IMR-90 (cell line): ENCODE measurements around the gene MAML3. TPM values are rescaled to one million over a fixed set of nuclear protein-coding genes. Genes with fewer than 3 reads are reported as not detected.

ENCODE experiments used
- ATAC-seq: fragments of 200-7000 bp; cut with Tn5 transposase; 2 replicates; pipeline ENCODE4 v1.9.1; 2020; ENCODE audit warnings: low read depth, mild to moderate bottlenecking, moderate library complexity
- BruUV-seq: library from RNA; stranded (reverse); fragments of 400-500 nt; replicated peaks from 2 replicates; lab custom pipeline; 2021; lab: Mats Ljungman, UMichigan
- CTCF ChIA-PET: fragments of 300-600 bp; formaldehyde crosslinking; extraction: SDS; loops from one replicate; lab custom pipeline; 2021; ENCODE audit warnings: antibody characterized with exemption; lab: Yijun Ruan, JAX
- POLR2A ChIA-PET: fragments of 300-600 bp; sonication (Branson Sonifier 250); formaldehyde crosslinking; loops from one replicate; lab custom pipeline; 2022; ENCODE audit warnings: antibody characterized with exemption; ENCODE audit not compliant: unreplicated experiment; lab: Charles Lee
- DNase-seq: peaks from one replicate; pipeline ENCODE4 v3.0.0; 2013
- H2AFZ ChIP-seq: replicated peaks from 2 replicates; pipeline ENCODE3; 2013; ENCODE audit warnings: low read length, mild to moderate bottlenecking; ENCODE audit not compliant: poor library complexity
- H2AK5ac ChIP-seq: 2 replicates; pipeline ENCODE4 v1.6.1; 2013; ENCODE audit warnings: low read depth, low read length, inconsistent platforms
- H2AK9ac ChIP-seq: replicated peaks from 2 replicates; pipeline ENCODE3; 2013; ENCODE audit warnings: mild to moderate bottlenecking, low read depth, low read length, moderate library complexity; ENCODE audit not compliant: poor library complexity
- H2BK120ac ChIP-seq: 2 replicates; pipeline ENCODE4 v1.6.1; 2013; ENCODE audit warnings: low read depth, low read length, inconsistent platforms
- H2BK15ac ChIP-seq: 3 replicates; pipeline ENCODE4 v1.6.1; 2013; ENCODE audit warnings: low read depth, low read length, inconsistent platforms
- H2BK20ac ChIP-seq: 2 replicates; pipeline ENCODE4 v1.6.1; 2013; ENCODE audit warnings: low read depth, mild to moderate bottlenecking, inconsistent platforms, low read length, moderate library complexity
- H2BK5ac ChIP-seq: 2 replicates; pipeline ENCODE4 v1.6.1; 2013; ENCODE audit warnings: mild to moderate bottlenecking, low read depth, low read length, inconsistent platforms; ENCODE audit not compliant: poor library complexity, severe bottlenecking
- H3K14ac ChIP-seq: replicated peaks from 2 replicates; pipeline ENCODE4 v1.6.1; 2013; ENCODE audit warnings: low read depth, low read length, inconsistent platforms
- H3K18ac ChIP-seq: 2 replicates; pipeline ENCODE4 v1.6.1; 2013; ENCODE audit warnings: low read depth, low read length, control low read depth
- H3K23ac ChIP-seq: 2 replicates; pipeline ENCODE4 v1.6.1; 2013; ENCODE audit warnings: low read depth, low read length, inconsistent platforms
- H3K27ac ChIP-seq: 2 replicates; pipeline ENCODE4 v1.5.1; 2013; ENCODE audit warnings: mild to moderate bottlenecking, control low read depth, low read length; ENCODE audit not compliant: insufficient read depth
- H3K27me3 ChIP-seq: 2 replicates; pipeline ENCODE4 v1.6.1; 2013; ENCODE audit warnings: low read length; ENCODE audit not compliant: control insufficient read depth, insufficient read depth
- H3K36me3 ChIP-seq: 2 replicates; pipeline ENCODE4 v1.6.1; 2013; ENCODE audit warnings: low read length, mixed read lengths; ENCODE audit not compliant: control insufficient read depth, insufficient read depth
- H3K4ac ChIP-seq: 2 replicates; pipeline ENCODE4 v1.6.1; 2013; ENCODE audit warnings: low read depth, low read length, inconsistent platforms
- H3K4me1 ChIP-seq: 2 replicates; pipeline ENCODE4 v1.6.1; 2013; ENCODE audit warnings: low read length, mixed read lengths; ENCODE audit not compliant: control insufficient read depth, insufficient read depth
- H3K4me2 ChIP-seq: 2 replicates; pipeline ENCODE4 v1.6.1; 2013; ENCODE audit warnings: low read depth, mild to moderate bottlenecking, control low read depth, low read length, moderate library complexity
- H3K4me3 ChIP-seq: 2 replicates; pipeline ENCODE4 v1.5.1; 2013; ENCODE audit warnings: low read depth, mild to moderate bottlenecking, control low read depth, low read length, moderate library complexity; ENCODE audit not compliant: insufficient read depth
- H3K56ac ChIP-seq: 2 replicates; pipeline ENCODE4 v1.6.1; 2013; ENCODE audit warnings: low read length, inconsistent platforms; ENCODE audit not compliant: insufficient read depth; ENCODE audit errors: extremely low read depth
- H3K79me1 ChIP-seq, 2 experiments: 2 replicates each; pipeline ENCODE4 v1.6.1; 2013; ENCODE audit warnings: low read length in 2 of 2, inconsistent platforms in 1 of 2, low read depth in 1 of 2
- H3K9ac ChIP-seq: 2 replicates; pipeline ENCODE4 v1.6.1; 2013; ENCODE audit warnings: low read depth, low read length, control low read depth
- H3K9me1 ChIP-seq: 2 replicates; pipeline ENCODE4 v1.6.1; 2013; ENCODE audit warnings: low read length, inconsistent platforms; ENCODE audit not compliant: insufficient read depth
- H3K9me3 ChIP-seq: 2 replicates; pipeline ENCODE4 v1.6.1; 2013; ENCODE audit warnings: low read length; ENCODE audit not compliant: control insufficient read depth, insufficient read depth
- H4K20me1 ChIP-seq: 2 replicates; pipeline ENCODE4 v1.6.1; 2013; ENCODE audit warnings: low read length, inconsistent platforms; ENCODE audit not compliant: insufficient read depth
- H4K5ac ChIP-seq: 2 replicates; pipeline ENCODE4 v1.6.1; 2013; ENCODE audit warnings: mild to moderate bottlenecking, low read depth, low read length, control low read depth
- H4K8ac ChIP-seq, 2 experiments: 2 replicates each; pipeline ENCODE4 v1.6.1; 2013; ENCODE audit warnings: low read depth in 2 of 2, low read length in 2 of 2, control low read depth in 1 of 2, inconsistent platforms in 1 of 2
- H4K91ac ChIP-seq: 2 replicates; pipeline ENCODE4 v1.6.1; 2013; ENCODE audit warnings: low read depth, low read length, inconsistent platforms; ENCODE audit not compliant: insufficient read depth
- CHD1 ChIP-seq: IDR thresholded peaks from 2 replicates; pipeline ENCODE4 v1.6.1; 2012; ENCODE audit warnings: low read depth, low read length, improper control_type of control experiment
- CTCF ChIP-seq: conservative IDR thresholded peaks from 2 replicates; pipeline ENCODE4 v1.5.1; 2012; ENCODE audit warnings: mild to moderate bottlenecking, low read depth, low read length, improper control_type of control experiment
- MAZ ChIP-seq: IDR thresholded peaks from 2 replicates; pipeline ENCODE4 v1.6.1; 2012; ENCODE audit warnings: low read depth, mild to moderate bottlenecking, low read length, improper control_type of control experiment, moderate library complexity, borderline replicate concordance
- MXI1 ChIP-seq: IDR thresholded peaks from 2 replicates; pipeline ENCODE4 v1.6.1; 2012; ENCODE audit warnings: low read depth, mild to moderate bottlenecking, low read length, moderate library complexity, borderline replicate concordance
- NFE2L2 ChIP-seq: fragments of 150-350 bp; IDR thresholded peaks from 2 replicates; pipeline ENCODE4 v1.6.1; 2016; ENCODE audit warnings: low read depth, mild to moderate bottlenecking, low read length
- POLR2A ChIP-seq: IDR thresholded peaks from 2 replicates; pipeline ENCODE4 v1.6.1; 2012; ENCODE audit warnings: mild to moderate bottlenecking, low read depth, low read length
- RAD21 ChIP-seq: IDR thresholded peaks from 2 replicates; pipeline ENCODE4 v1.6.1; 2012; ENCODE audit warnings: low read length, improper control_type of control experiment
- RCOR1 ChIP-seq: IDR thresholded peaks from 2 replicates; pipeline ENCODE4 v1.6.1; 2012; ENCODE audit warnings: mild to moderate bottlenecking, low read length, improper control_type of control experiment; ENCODE audit not compliant: insufficient replicate concordance
- RFX5 ChIP-seq: IDR thresholded peaks from 2 replicates; pipeline ENCODE4 v1.8.0; 2012; ENCODE audit warnings: low read depth, mild to moderate bottlenecking, low read length, moderate library complexity
- SMC3 ChIP-seq: fragments of 150-350 bp; IDR thresholded peaks from 2 replicates; pipeline ENCODE4 v1.6.1; 2016; ENCODE audit warnings: low read depth, mild to moderate bottlenecking, antibody characterized with exemption, low read length, moderate library complexity
- WGBS, 2 experiments: methylation state at CpG; one replicate each; pipeline versions ENCODE4 v1.1.5 to v1.1.7; 2013; ENCODE audit warnings: missing lambda C conversion rate in 2 of 2; ENCODE audit not compliant: insufficient read length in 1 of 2; ENCODE audit errors: extremely low coverage in 2 of 2; 5-methylcytosine and 5-hydroxymethylcytosine counted together
- dilution Hi-C: fragments of 300-500 bp; cut with HindIII; formaldehyde crosslinking; loops from one replicate; pipeline ENCODE4 v1.14.3; 2018; ENCODE audit warnings: low sequenced_read_pairs; ENCODE audit not compliant: unreplicated experiment
- in situ Hi-C: fragments of 300-500 bp; cut with MboI; formaldehyde crosslinking; loops from 3 replicates; pipeline ENCODE4 v1.14.3; 2019; ENCODE audit warnings: low sequenced_read_pairs, inconsistent platforms, mixed read lengths
- intact Hi-C: fragments of 100-400 bp; cut with micrococcal nuclease; formaldehyde crosslinking; loops from 2 replicates; pipeline ENCODE4 v1.10.0; 2022
- polyA plus RNA-seq, 3 experiments: library from polyadenylated mRNA; depleted of rRNA; stranded (reverse); fragments of >200 nt; gene quantifications; 2 replicates each; pipeline ENCODE4 v1.2.3, GENCODE V29; 2012; ENCODE audit warnings: low replicate concordance in 1 of 3
- total RNA-seq: library from RNA; depleted of rRNA; stranded (reverse); fragments of >200 nt; gene quantifications from 2 replicates; pipeline ENCODE4 v1.2.3, GENCODE V29; 2012

Gene MAML3
- total and polyA plus RNA-seq, 2 of the 4 experiments (the other 2 are of a cell fraction), result 0.90 to 1.7 TPM

DNA sequence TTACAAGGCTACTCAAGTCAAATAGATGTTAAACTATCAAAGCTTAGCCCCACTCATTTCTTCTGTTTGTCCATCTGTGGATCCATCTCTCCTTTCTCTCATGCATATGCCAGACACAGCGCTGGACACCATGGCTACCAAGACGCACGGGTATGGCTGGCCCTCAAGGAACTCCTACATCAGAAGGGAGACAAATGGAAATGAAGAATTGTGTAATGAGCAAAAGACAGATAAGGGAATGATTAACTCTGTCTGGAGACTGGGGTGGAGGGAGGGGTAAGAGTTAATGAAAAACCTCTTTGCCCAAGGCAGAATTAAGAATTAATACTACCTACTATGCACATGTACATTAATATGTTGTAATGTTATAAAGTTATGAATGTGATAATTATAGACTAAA is 400.3 kb downstream of the MAML3 start:
- no peaks in the 10 kb centered on the region for H3K9me1 ChIP-seq
- no CpG with 5 or more reads among the region's 3 CpGs for WGBS, 2 experiments
- H4K5ac ChIP-seq, result no peak overlapping the region
- no peaks in the 10 kb centered on the region for H3K36me3 ChIP-seq
- H3K9me3 ChIP-seq, result no peaks in the 10 kb centered on the region
- no peaks in the 10 kb centered on the region for H3K79me1 ChIP-seq
- no peak overlapping the region for H4K91ac ChIP-seq
- H2BK120ac ChIP-seq, result no peak overlapping the region
- H3K4me1 ChIP-seq, result no peaks in the 10 kb centered on the region
- no peak overlapping the region for H3K4me3 ChIP-seq
- H2AK9ac ChIP-seq, result no peak overlapping the region
- H2BK15ac ChIP-seq, result no peak overlapping the region
- CTCF ChIA-PET, result interaction anchor here (0.6 kb wide), 1 partner anchor 13 kb away, joined by 3 read pairs; no protein-coding TSS in a partner anchor
- H4K20me1 ChIP-seq, result no peaks in the 10 kb centered on the region
- no peak overlapping the region for H3K14ac ChIP-seq
- no peak overlapping the region for H2AFZ ChIP-seq
- no peak overlapping the region for H2AK5ac ChIP-seq
- no TSS peak for BruUV-seq
- no peak overlapping the region for H3K27ac ChIP-seq
- POLR2A ChIA-PET, result no interaction called here
- no peak overlapping the region for H2BK5ac ChIP-seq
- H3K18ac ChIP-seq, result no peak overlapping the region
- dilution Hi-C loops (no loop called here), in situ Hi-C loops (no loop called here), intact Hi-C loops (no loop called here)
- DNase-seq, result no peak
- H3K4me2 ChIP-seq, result no peak overlapping the region
- H3K23ac ChIP-seq, result no peak overlapping the region
- H2BK20ac ChIP-seq, result no peak overlapping the region
- no peak overlapping the region for H3K9ac ChIP-seq
- ATAC-seq, result no peak
- H3K27me3 ChIP-seq, result no peaks in the 10 kb centered on the region
- no peak overlapping the region for H3K4ac ChIP-seq
- H3K56ac ChIP-seq, result no peak overlapping the region
- H4K8ac ChIP-seq, result no peak overlapping the region
- TF ChIP-seq RAD21 (no peak), RFX5 (no peak), NFE2L2 (no peak), RCOR1 (no peak), SMC3 (no peak), POLR2A (no peak), CTCF (no peak), CHD1 (no peak), MAZ (no peak), MXI1 (no peak)
